Stomach (tissue), 4 donors: ENCODE data around the gene LARP1.

Experiments used
- EP300 ChIP-seq: sonication (generic); formaldehyde crosslinking; IDR thresholded peaks from one replicate; pipeline ENCODE4 v1.6.1; 2017; ENCODE audit warnings: antibody characterized with exemption
- TF ChIP-seq, protein P1 (sequence below), 7 experiments: fragments of 450-650 bp in 4 of 7; fragments of 200-600 bp in 3 of 7; sonication (generic) in 3 of 7; IDR thresholded peaks; one replicate each; pipeline ENCODE4 v1.5.1; 2016 to 2019; ENCODE audit warnings: antibody characterized with exemption in 7 of 7, control low read depth in 2 of 7, mild to moderate bottlenecking in 1 of 7

GRCh38 chr5:154824070-154824469, 68.9 kb downstream of the LARP1 start:
- TF ChIP-seq, protein P1, sequence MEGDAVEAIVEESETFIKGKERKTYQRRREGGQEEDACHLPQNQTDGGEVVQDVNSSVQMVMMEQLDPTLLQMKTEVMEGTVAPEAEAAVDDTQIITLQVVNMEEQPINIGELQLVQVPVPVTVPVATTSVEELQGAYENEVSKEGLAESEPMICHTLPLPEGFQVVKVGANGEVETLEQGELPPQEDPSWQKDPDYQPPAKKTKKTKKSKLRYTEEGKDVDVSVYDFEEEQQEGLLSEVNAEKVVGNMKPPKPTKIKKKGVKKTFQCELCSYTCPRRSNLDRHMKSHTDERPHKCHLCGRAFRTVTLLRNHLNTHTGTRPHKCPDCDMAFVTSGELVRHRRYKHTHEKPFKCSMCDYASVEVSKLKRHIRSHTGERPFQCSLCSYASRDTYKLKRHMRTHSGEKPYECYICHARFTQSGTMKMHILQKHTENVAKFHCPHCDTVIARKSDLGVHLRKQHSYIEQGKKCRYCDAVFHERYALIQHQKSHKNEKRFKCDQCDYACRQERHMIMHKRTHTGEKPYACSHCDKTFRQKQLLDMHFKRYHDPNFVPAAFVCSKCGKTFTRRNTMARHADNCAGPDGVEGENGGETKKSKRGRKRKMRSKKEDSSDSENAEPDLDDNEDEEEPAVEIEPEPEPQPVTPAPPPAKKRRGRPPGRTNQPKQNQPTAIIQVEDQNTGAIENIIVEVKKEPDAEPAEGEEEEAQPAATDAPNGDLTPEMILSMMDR (IDR thresholded peaks at IDR 0.05): no peak
- TF ChIP-seq EP300: no peak
